Cardiac muscle cell (in vitro differentiated cells and primary cell): ENCODE results near the gene SPATS2L. TPM values are rescaled to one million over a fixed set of nuclear protein-coding genes. Genes with fewer than 3 reads are reported as not detected.
A peak's percentile ranks its signal among the peaks of the same experiment; 100 is the strongest.

ENCODE experiments used
- DNase-seq, 2 donors: peaks; one replicate each; pipeline versions ENCODE4 v3.0.0 to v3.0.0-alpha.2; 2010 to 2017; ENCODE audit warnings: low read depth in 1 of 2, low spot score in 1 of 2
- H3K27ac ChIP-seq: fragments of 200-600 bp; sonication (generic); 2 replicates; pipeline ENCODE4 v1.5.1; 2016
- H3K27me3 ChIP-seq: fragments of 200-600 bp; sonication (generic); 2 replicates; pipeline ENCODE4 v1.6.0; 2016; ENCODE audit warnings: control low read depth
- H3K36me3 ChIP-seq: fragments of 200-600 bp; sonication (generic); 2 replicates; pipeline ENCODE4 v1.5.1; 2016; ENCODE audit warnings: control low read depth
- H3K4me1 ChIP-seq: fragments of 200-600 bp; sonication (generic); 2 replicates; pipeline ENCODE4 v1.8.1; 2017; ENCODE audit warnings: low read depth, mild to moderate bottlenecking, mixed run types
- H3K4me3 ChIP-seq: fragments of 200-600 bp; sonication (generic); 2 replicates; pipeline ENCODE4 v1.5.1; 2016; ENCODE audit warnings: mild to moderate bottlenecking
- H3K9me3 ChIP-seq: fragments of 200-600 bp; sonication (generic); 2 replicates; pipeline ENCODE4 v1.5.1; 2017; ENCODE audit warnings: low read depth, mild to moderate bottlenecking, control low read depth
- polyA plus RNA-seq: library from polyadenylated mRNA; unstranded; fragments of >200 nt; fragmentation: Nextera tagmentation; extraction: Ambion mirVana; gene quantifications from 2 replicates; pipeline ENCODE4 v1.2.1, GENCODE V29; 2016
- total RNA-seq: library from RNA; depleted of rRNA; stranded (reverse); fragments of >200 nt; gene quantifications from 2 replicates; pipeline ENCODE4 v1.2.3, GENCODE V29; 2016
- TF ChIP-seq, protein P1 (sequence below): IDR thresholded peaks from 2 replicates; pipeline ENCODE4 v1.5.1; 2012; ENCODE audit warnings: low read depth, mild to moderate bottlenecking, low read length

The SPATS2L gene
- total and polyA plus RNA-seq, 2 experiments from 2014 or later: 20.0 to 37.4 TPM

DNA sequence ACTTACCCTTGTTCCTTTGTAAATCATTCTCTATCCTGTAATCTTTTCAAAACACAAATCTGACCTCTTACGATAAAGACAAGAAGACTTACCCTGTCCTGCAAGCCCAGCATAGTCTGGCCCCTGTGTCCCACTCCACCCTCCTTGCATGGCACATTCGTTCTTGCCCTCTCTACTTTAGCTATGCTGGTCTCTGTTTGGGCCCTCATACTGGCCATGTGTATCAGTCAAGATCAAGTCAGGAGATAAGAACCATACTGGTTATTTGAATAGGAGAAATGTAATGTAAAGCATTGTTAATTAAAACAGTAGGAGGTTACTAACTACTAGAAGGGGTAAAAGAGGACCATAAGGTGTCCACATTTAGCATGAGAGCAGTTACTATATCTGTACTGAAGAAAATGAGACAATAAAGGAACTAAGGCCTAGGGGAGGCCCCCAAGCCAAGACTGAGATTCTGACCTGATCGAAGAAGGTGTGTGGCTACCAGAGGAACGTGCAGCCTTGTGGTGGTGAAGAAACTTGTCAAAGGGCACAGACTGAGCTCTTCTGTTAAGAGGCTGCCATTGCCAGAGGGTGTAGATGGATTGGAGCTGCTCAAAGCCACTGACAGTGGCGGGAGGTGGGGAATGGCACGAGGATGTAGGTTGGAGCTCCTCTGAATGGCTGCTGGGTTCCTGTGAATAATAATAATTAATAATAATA is 122.6 kb downstream of the SPATS2L start:
- no peak overlapping the region for H3K4me3 ChIP-seq
- H3K27ac ChIP-seq: no peak overlapping the region
- no peaks in the 10 kb centered on the region for H3K36me3 ChIP-seq
- TF ChIP-seq, protein P1, sequence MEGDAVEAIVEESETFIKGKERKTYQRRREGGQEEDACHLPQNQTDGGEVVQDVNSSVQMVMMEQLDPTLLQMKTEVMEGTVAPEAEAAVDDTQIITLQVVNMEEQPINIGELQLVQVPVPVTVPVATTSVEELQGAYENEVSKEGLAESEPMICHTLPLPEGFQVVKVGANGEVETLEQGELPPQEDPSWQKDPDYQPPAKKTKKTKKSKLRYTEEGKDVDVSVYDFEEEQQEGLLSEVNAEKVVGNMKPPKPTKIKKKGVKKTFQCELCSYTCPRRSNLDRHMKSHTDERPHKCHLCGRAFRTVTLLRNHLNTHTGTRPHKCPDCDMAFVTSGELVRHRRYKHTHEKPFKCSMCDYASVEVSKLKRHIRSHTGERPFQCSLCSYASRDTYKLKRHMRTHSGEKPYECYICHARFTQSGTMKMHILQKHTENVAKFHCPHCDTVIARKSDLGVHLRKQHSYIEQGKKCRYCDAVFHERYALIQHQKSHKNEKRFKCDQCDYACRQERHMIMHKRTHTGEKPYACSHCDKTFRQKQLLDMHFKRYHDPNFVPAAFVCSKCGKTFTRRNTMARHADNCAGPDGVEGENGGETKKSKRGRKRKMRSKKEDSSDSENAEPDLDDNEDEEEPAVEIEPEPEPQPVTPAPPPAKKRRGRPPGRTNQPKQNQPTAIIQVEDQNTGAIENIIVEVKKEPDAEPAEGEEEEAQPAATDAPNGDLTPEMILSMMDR: no peak
- H3K9me3 ChIP-seq: no peaks in the 10 kb centered on the region
- H3K27me3 ChIP-seq: no peaks in the 10 kb centered on the region
- H3K4me1 ChIP-seq: no peaks in the 10 kb centered on the region
- no peak for DNase-seq

DNA sequence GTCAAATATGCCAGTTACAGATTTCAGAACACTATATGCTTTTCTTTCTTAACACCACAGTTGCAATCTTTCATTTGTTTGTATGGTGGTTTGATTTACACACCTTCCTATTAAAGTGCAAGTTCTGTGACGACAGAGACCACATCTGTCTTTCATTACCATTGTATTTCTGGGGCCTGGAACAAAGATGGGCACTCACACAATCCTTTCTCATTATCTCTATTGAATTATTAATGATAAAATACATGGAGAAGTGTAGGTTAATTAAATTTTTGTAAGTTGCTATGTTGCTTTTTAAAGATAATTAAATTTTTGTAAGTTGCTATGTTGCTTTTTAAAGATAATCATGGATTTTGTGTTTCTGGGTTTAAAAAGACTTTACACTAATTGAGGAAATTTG is 123.5 kb downstream of the SPATS2L start:
- DNase-seq: no peak
- no peaks in the 10 kb centered on the region for H3K4me1 ChIP-seq
- no peaks in the 10 kb centered on the region for H3K27me3 ChIP-seq
- no peak overlapping the region for H3K4me3 ChIP-seq
- TF ChIP-seq, protein P1: no peak
- H3K9me3 ChIP-seq: no peaks in the 10 kb centered on the region
- no peaks in the 10 kb centered on the region for H3K36me3 ChIP-seq
- no peak overlapping the region for H3K27ac ChIP-seq

DNA sequence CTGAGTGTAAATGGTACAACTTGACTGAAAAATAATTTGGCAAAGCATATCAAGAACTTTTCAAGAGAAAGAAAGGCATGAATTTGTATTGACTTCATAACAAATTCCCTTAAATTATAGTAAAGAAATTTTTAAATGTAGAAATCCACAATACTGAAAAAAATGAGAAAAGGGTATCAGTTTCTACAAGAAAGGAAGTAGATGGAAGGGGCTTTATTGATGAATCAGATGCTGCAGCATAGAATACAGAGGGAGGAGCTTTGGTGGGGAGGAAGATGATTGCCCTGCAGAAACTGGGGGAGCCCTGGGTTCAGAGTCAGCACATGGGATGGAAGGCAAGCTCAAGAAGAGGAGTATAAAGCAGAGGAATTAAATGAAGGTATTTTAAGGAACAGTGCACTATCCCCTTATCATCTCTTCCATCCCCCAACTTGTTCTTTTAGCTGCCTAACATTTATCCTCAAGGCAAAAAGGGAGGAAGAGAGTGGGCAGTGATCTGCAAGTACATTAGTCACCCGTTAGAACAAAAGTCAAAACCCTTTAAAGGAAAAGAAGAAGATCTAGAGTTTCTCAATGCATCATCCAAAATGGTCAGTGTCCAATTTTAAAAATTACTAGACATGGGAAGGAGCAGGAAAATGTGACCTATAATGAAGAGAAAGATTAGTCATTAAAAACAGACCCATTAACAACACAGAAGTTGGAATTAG is 125.7 kb downstream of the SPATS2L start:
- H3K4me3 ChIP-seq: no peak overlapping the region
- no peak overlapping the region for H3K27ac ChIP-seq
- H3K36me3 ChIP-seq: no peaks in the 10 kb centered on the region
- peak in 1 of 2 donors; percentile 42 for DNase-seq
- no peaks in the 10 kb centered on the region for H3K27me3 ChIP-seq
- H3K4me1 ChIP-seq: no peaks in the 10 kb centered on the region
- no peaks in the 10 kb centered on the region for H3K9me3 ChIP-seq
- TF ChIP-seq, protein P1: no peak

DNA sequence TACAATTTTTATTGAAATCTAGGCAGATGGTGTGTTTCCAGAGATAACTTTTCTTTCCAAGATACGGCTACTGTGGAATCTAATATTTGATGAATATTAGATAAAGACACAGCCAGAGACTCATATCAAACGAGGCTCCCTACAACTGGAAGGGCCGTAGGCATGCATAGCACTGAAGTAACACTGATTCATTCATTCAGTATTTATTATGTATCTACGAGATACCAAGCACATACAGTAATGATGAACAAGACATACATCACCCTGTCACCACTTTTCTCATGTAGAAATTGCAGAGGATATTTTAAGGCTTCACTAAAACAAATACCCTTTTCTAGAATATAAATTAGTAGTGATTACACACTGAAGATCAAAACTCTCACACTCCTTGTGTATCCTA is 128.9 kb downstream of the SPATS2L start:
- Histone ChIP-seq H3K27ac (no peak overlapping the region), H3K4me3 (no peak overlapping the region), H3K9me3 (no peaks in the 10 kb centered on the region), H3K4me1 (no peaks in the 10 kb centered on the region), H3K27me3 (no peaks in the 10 kb centered on the region), H3K36me3 (no peaks in the 10 kb centered on the region)
- TF ChIP-seq, protein P1: no peak
- DNase-seq: no peak

DNA sequence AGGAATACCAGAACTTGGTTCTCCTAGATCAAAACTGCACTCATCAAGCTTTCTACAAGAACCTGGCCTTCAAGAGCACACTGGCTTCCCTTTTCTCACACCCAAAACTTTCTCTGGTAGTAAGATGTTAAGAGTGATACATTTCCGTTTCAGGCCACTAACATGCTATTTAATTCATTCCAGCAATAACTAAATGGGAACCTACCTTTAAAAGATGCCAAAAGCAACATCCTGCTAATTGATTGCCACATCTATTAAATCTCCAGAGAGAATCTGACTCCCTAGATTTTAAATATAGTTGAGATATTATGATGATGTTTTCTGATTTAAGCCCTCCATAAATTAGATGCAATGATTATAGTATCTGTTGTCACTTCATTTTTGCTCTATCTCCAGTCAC is 131.8 kb downstream of the SPATS2L start:
- TF ChIP-seq, protein P1: no peak
- no peaks in the 10 kb centered on the region for H3K4me1 ChIP-seq
- no peak for DNase-seq

More for the DNA sequence above, 131.8 kb downstream of the SPATS2L start:
- Histone ChIP-seq H3K4me3 (no peak overlapping the region), H3K36me3 (no peaks in the 10 kb centered on the region), H3K27me3 (no peaks in the 10 kb centered on the region), H3K9me3 (no peaks in the 10 kb centered on the region), H3K27ac (no peak overlapping the region)
